HG03575 (cell line): ENCODE results near the gene NOP56.
"Not testable (repeated sequence)": the region's sequence is repeated elsewhere in the genome, so short reads cannot be mapped to it uniquely, and the experiment has no call there.

Experiments
- ATAC-seq: cut with Tn5 transposase; IDR thresholded peaks from one replicate; pipeline ENCODE4 v1.9.1; 2021; ENCODE audit not compliant: unreplicated experiment, insufficient number of reproducible peaks, low FRiP score; ENCODE audit errors: extremely low read depth

NOP56 gene

GRCh38 chr20:2672446-2672845 lies 20.0 kb downstream of the NOP56 start:
- ATAC-seq = no peak

GRCh38 chr20:2673453-2673852 lies 21.0 kb downstream of the NOP56 start:
- no peak for ATAC-seq

GRCh38 chr20:2680046-2680445 lies 27.6 kb downstream of the NOP56 start:
- no peak for ATAC-seq

GRCh38 chr20:2682040-2682439 lies 29.6 kb downstream of the NOP56 start:
- not testable (repeated sequence) for ATAC-seq

- not testable (repeated sequence) for ATAC-seq
Measured at GRCh38 chr20:2684817-2685216, 32.4 kb downstream of the NOP56 start.

- no peak for ATAC-seq
Measured at GRCh38 chr20:2687514-2687913, 35.1 kb downstream of the NOP56 start.

- ATAC-seq = no peak
Measured at GRCh38 chr20:2688041-2688591, 35.7 kb downstream of the NOP56 start.

GRCh38 chr20:2690213-2690612 lies 37.8 kb downstream of the NOP56 start:
- no peak for ATAC-seq

GRCh38 chr20:2690718-2691117 lies 38.3 kb downstream of the NOP56 start:
- no peak for ATAC-seq

GRCh38 chr20:2691127-2691526 lies 38.7 kb downstream of the NOP56 start:
- no peak for ATAC-seq

GRCh38 chr20:2691663-2692035 lies 39.2 kb downstream of the NOP56 start:
- ATAC-seq = no peak

GRCh38 chr20:2692036-2692885 lies 39.8 kb downstream of the NOP56 start, which contains the start of gene EBF4:
Gene EBF4, plus strand, starts transcription at chr20:2692780. Its CDS starts 866 bp downstream, at chr20:2693646.
- no peak for ATAC-seq

- no peak for ATAC-seq
Measured at GRCh38 chr20:2692886-2693285, 40.5 kb downstream of the NOP56 start.

GRCh38 chr20:2693286-2694007 lies 41.0 kb downstream of the NOP56 start:
- no peak for ATAC-seq

GRCh38 chr20:2694008-2694471 lies 41.6 kb downstream of the NOP56 start:
- ATAC-seq = no peak

GRCh38 chr20:2694519-2694918 lies 42.1 kb downstream of the NOP56 start:
- ATAC-seq = no peak

- ATAC-seq = no peak
Measured at GRCh38 chr20:2695206-2695983, 43.0 kb downstream of the NOP56 start.

- ATAC-seq = not testable (repeated sequence)
Measured at GRCh38 chr20:2695984-2696525, 43.6 kb downstream of the NOP56 start.

- no peak for ATAC-seq
Measured at GRCh38 chr20:2696646-2697045, 44.2 kb downstream of the NOP56 start.
